PC-3 (cell line): ENCODE results near the gene VTN. TPM values are rescaled to one million over a fixed set of nuclear protein-coding genes. Genes with fewer than 3 reads are reported as not detected.

Source experiments
- ATAC-seq: fragments of 200-7000 bp; cut with Tn5 transposase; 2 replicates; pipeline ENCODE4 v1.9.1; 2020; ENCODE audit warnings: mild to moderate bottlenecking, moderate library complexity
- BruUV-seq: library from RNA; stranded (reverse); fragments of 400-500 nt; replicated peaks from 2 replicates; lab custom pipeline; 2021; lab: Mats Ljungman, UMichigan
- CTCF ChIA-PET: fragments of 300-600 bp; sonication (Branson Sonifier 250); formaldehyde crosslinking; loops from one replicate; lab custom pipeline; 2022; ENCODE audit warnings: antibody characterized with exemption; lab: Charles Lee
- POLR2A ChIA-PET: fragments of 300-600 bp; sonication (Branson Sonifier 250); formaldehyde crosslinking; loops from one replicate; lab custom pipeline; 2022; ENCODE audit warnings: antibody characterized with exemption; ENCODE audit not compliant: unreplicated experiment; lab: Charles Lee
- DNase-seq: peaks from one replicate; pipeline ENCODE4 v3.0.0-alpha.2; 2015
- H2AFZ ChIP-seq: fragments of 300-600 bp; sonication (generic); 2 replicates; pipeline ENCODE4 v1.6.0; 2016; ENCODE audit warnings: antibody characterized with exemption, low read length
- H3F3A ChIP-seq: fragments of 300-600 bp; sonication (generic); one replicate; pipeline ENCODE4 v1.6.0; 2017; ENCODE audit warnings: antibody characterized with exemption, low read length, control low read depth, mild to moderate bottlenecking; ENCODE audit not compliant: unreplicated experiment
- H3K27ac ChIP-seq: fragments of 300-600 bp; sonication (generic); 2 replicates; pipeline ENCODE4 v1.5.1; 2016; ENCODE audit warnings: mild to moderate bottlenecking, low read length
- H3K27me3 ChIP-seq: fragments of 300-600 bp; sonication (generic); 2 replicates; pipeline ENCODE4 v1.6.1; 2016; ENCODE audit warnings: low read length, mixed read lengths
- H3K36me3 ChIP-seq: fragments of 300-600 bp; sonication (generic); 2 replicates; pipeline ENCODE4 v1.6.1; 2016; ENCODE audit warnings: low read depth, mixed run types, low read length, mixed read lengths
- H3K4me1 ChIP-seq: fragments of 300-600 bp; sonication (generic); 2 replicates; pipeline ENCODE4 v1.5.1; 2016; ENCODE audit warnings: low read length; ENCODE audit not compliant: insufficient read depth
- H3K4me2 ChIP-seq: fragments of 300-600 bp; sonication (generic); 2 replicates; pipeline ENCODE4 v1.6.0; 2016; ENCODE audit warnings: low read length
- H3K4me3 ChIP-seq: fragments of 300-600 bp; sonication (generic); 2 replicates; pipeline ENCODE4 v1.5.1; 2016; ENCODE audit warnings: mild to moderate bottlenecking, low read length, mixed read lengths
- H3K79me2 ChIP-seq: fragments of 300-600 bp; sonication (generic); 2 replicates; pipeline ENCODE4 v1.6.1; 2017; ENCODE audit warnings: low read length, mixed read lengths
- H3K9ac ChIP-seq: fragments of 300-600 bp; sonication (generic); 2 replicates; pipeline ENCODE4 v1.6.0; 2016; ENCODE audit warnings: mild to moderate bottlenecking, low read length
- H3K9me2 ChIP-seq: fragments of 300-600 bp; sonication (generic); replicated peaks from 2 replicates; pipeline ENCODE4 v1.6.1; 2016; ENCODE audit warnings: mixed run types, low read length, mixed read lengths
- H3K9me3 ChIP-seq: fragments of 300-600 bp; sonication (generic); 2 replicates; pipeline ENCODE4 v1.6.1; 2016; ENCODE audit warnings: low read length, mixed read lengths
- H4K20me1 ChIP-seq: fragments of 300-600 bp; sonication (generic); 2 replicates; pipeline ENCODE4 v1.6.1; 2016; ENCODE audit warnings: low read length, mixed read lengths
- CTCF ChIP-seq: fragments of 300-600 bp; sonication (generic); conservative IDR thresholded peaks from 2 replicates; pipeline ENCODE4 v1.5.1; 2017; ENCODE audit warnings: antibody characterized with exemption, low read depth, mild to moderate bottlenecking, low read length
- EZH2 ChIP-seq: fragments of 300-600 bp; sonication (generic); IDR thresholded peaks from one replicate; pipeline ENCODE4 v1.6.1; 2017; ENCODE audit warnings: antibody characterized with exemption, mild to moderate bottlenecking, low read length; ENCODE audit not compliant: unreplicated experiment
- EZH2phosphoT487 ChIP-seq: fragments of 300-600 bp; sonication (generic); IDR thresholded peaks from 2 replicates; pipeline ENCODE4 v1.6.1; 2018; ENCODE audit warnings: mild to moderate bottlenecking, antibody characterized with exemption, low read length, borderline replicate concordance
- intact Hi-C: fragments of 100-400 bp; cut with micrococcal nuclease; formaldehyde crosslinking; loops from 2 replicates; pipeline ENCODE4 v1.9.0; 2023
- total RNA-seq: library from RNA; depleted of rRNA; stranded (reverse); fragments of >200 nt; gene quantifications from 2 replicates; pipeline ENCODE4 v1.2.3, GENCODE V29; 2014

VTN gene
- total RNA-seq, 1 experiment from 2014 or later: not detected

GRCh38 chr17:28412099-28412498, 42.0 kb upstream of the VTN start:
- intact Hi-C loops: no loop called here

GRCh38 chr17:28407974-28408306, 37.8 kb upstream of the VTN start:
- H3K4me3 ChIP-seq: no peak overlapping the region
- TF ChIP-seq CTCF: no peak
- no peak for TF ChIP-seq EZH2phosphoT487
- no peak for TF ChIP-seq EZH2
- no peak overlapping the region for H3K4me2 ChIP-seq
- peaks cover 11% of the 10 kb centered on the region; the same call in 1 of the 2 replicates for H3K4me1 ChIP-seq
- H3K36me3 ChIP-seq: no peaks in the 10 kb centered on the region
- ATAC-seq (no peak), DNase-seq (no peak)
- ChIA-PET CTCF (no interaction called here), POLR2A (no interaction called here)
- no peaks in the 10 kb centered on the region for H4K20me1 ChIP-seq
- no peak overlapping the region for H3K9ac ChIP-seq
- no peak overlapping the region for H3K27ac ChIP-seq
- H2AFZ ChIP-seq: no peak overlapping the region
- no peaks in the 10 kb centered on the region for H3K27me3 ChIP-seq
- BruUV-seq: no TSS peak
- intact Hi-C loops: loop anchor here (10.0 kb wide), 1 partner anchor 137 kb away; no protein-coding TSS in a partner anchor
- no peaks in the 10 kb centered on the region for H3K9me2 ChIP-seq
- H3K79me2 ChIP-seq: peaks cover 22% of the 10 kb centered on the region
- H3F3A ChIP-seq: no peaks in the 10 kb centered on the region
- no peaks in the 10 kb centered on the region for H3K9me3 ChIP-seq

More at GRCh38 chr17:28412099-28412498, 42.0 kb upstream of the VTN start:
- H3K4me3 ChIP-seq: no peak overlapping the region
- H3K9me3 ChIP-seq: no peaks in the 10 kb centered on the region
- H2AFZ ChIP-seq: no peak overlapping the region
- no peak overlapping the region for H3K4me2 ChIP-seq
- H3F3A ChIP-seq: no peaks in the 10 kb centered on the region
- H3K9me2 ChIP-seq: no peaks in the 10 kb centered on the region
- H3K4me1 ChIP-seq: no peaks in the 10 kb centered on the region
- no peaks in the 10 kb centered on the region for H3K79me2 ChIP-seq
- ChIA-PET CTCF (no interaction called here), POLR2A (no interaction called here)
- no peaks in the 10 kb centered on the region for H3K27me3 ChIP-seq
- H3K9ac ChIP-seq: no peak overlapping the region
- DNase-seq (no peak), ATAC-seq (no peak)
- no peaks in the 10 kb centered on the region for H3K36me3 ChIP-seq
- BruUV-seq: no TSS peak
- TF ChIP-seq EZH2 (no peak), CTCF (no peak), EZH2phosphoT487 (no peak)
- H3K27ac ChIP-seq: no peak overlapping the region
- no peaks in the 10 kb centered on the region for H4K20me1 ChIP-seq

GRCh38 chr17:28407130-28407973, 37.2 kb upstream of the VTN start:
- H3K36me3 ChIP-seq: no peaks in the 10 kb centered on the region
- H3K79me2 ChIP-seq: peaks cover 22% of the 10 kb centered on the region
- H3K27ac ChIP-seq: no peak overlapping the region
- TF ChIP-seq EZH2phosphoT487: no peak
- no peak for TF ChIP-seq CTCF
- no peak for TF ChIP-seq EZH2
- H3K27me3 ChIP-seq: no peaks in the 10 kb centered on the region
- DNase-seq (no peak), ATAC-seq (no peak)
- BruUV-seq: no TSS peak
- intact Hi-C loops: loop anchor here (10.0 kb wide), 1 partner anchor 137 kb away; no protein-coding TSS in a partner anchor
- no peaks in the 10 kb centered on the region for H4K20me1 ChIP-seq
- no peak overlapping the region for H2AFZ ChIP-seq
- H3K9me2 ChIP-seq: no peaks in the 10 kb centered on the region
- no peak overlapping the region for H3K4me3 ChIP-seq
- H3K4me1 ChIP-seq: peaks cover 13% of the 10 kb centered on the region
- no peaks in the 10 kb centered on the region for H3F3A ChIP-seq
- POLR2A ChIA-PET: no interaction called here
- H3K9me3 ChIP-seq: no peaks in the 10 kb centered on the region
- no peak overlapping the region for H3K9ac ChIP-seq
- CTCF ChIA-PET: no interaction called here
- no peak overlapping the region for H3K4me2 ChIP-seq
